Measurements from ENCODE around the gene EDN2.

GRCh38 chr1:41530411-41530810, 45.9 kb upstream of the EDN2 start:
- no peak for TF ChIP-seq EZH2 (IDR thresholded peaks at IDR 0.05; ENCODE audit: borderline replicate concordance)
- no peak for TF ChIP-seq CTCF (IDR thresholded peaks at IDR 0.05; ENCODE audit: poor library complexity)
